HAP-1 (cell line): ENCODE results near the gene PCAT6.
"Not testable (repeated sequence)": the region's sequence is repeated elsewhere in the genome, so short reads cannot be mapped to it uniquely, and the experiment has no call there.

Experiments used
- DNase-seq, 2 experiments: peaks; one replicate each; pipeline ENCODE4 v3.0.0-alpha.2; 2016 to 2020; ENCODE audit warnings: low spot score in 2 of 2
- H3K27me3 ChIP-seq: fragments of 250-450 bp; sonication (Bioruptor Pico); 2 replicates; pipeline ENCODE4 v1.5.1; 2020; ENCODE audit warnings: low read depth, mild to moderate bottlenecking, moderate library complexity
- H3K36me3 ChIP-seq: fragments of 250-450 bp; sonication (Bioruptor Pico); replicated peaks from 2 replicates; pipeline ENCODE4 v1.5.1; 2020; ENCODE audit warnings: mild to moderate bottlenecking
- H3K4me1 ChIP-seq: fragments of 250-450 bp; sonication (Bioruptor Pico); 2 replicates; pipeline ENCODE4 v1.5.1; 2020; ENCODE audit warnings: mild to moderate bottlenecking
- H3K4me3 ChIP-seq: fragments of 250-450 bp; sonication (Bioruptor Pico); 2 replicates; pipeline ENCODE4 v1.5.1; 2020; ENCODE audit warnings: mild to moderate bottlenecking, moderate library complexity
- H3K9me3 ChIP-seq: fragments of 250-450 bp; sonication (Bioruptor Pico); 2 replicates; pipeline ENCODE4 v1.5.1; 2020; ENCODE audit warnings: mild to moderate bottlenecking, moderate library complexity
- in situ Hi-C: fragments of 300-500 bp; cut with MboI; formaldehyde crosslinking; loops from 3 replicates; pipeline ENCODE4 v1.14.3; 2020; ENCODE audit warnings: low sequenced_read_pairs, inconsistent platforms, mixed read lengths

Gene PCAT6

GRCh38 chr1:202812176-202813026, 1.6 kb downstream of the PCAT6 start:
- Histone ChIP-seq H3K36me3 (no peaks in the 10 kb centered on the region), H3K4me3 (no peak overlapping the region), H3K4me1 (peaks cover 5% of the 10 kb centered on the region), H3K27me3 (no peaks in the 10 kb centered on the region), H3K9me3 (no peaks in the 10 kb centered on the region)
- DNase-seq = no peak
- in situ Hi-C loops = no loop called here

- Histone ChIP-seq H3K4me3 (no peak overlapping the region), H3K9me3 (no peaks in the 10 kb centered on the region), H3K36me3 (no peaks in the 10 kb centered on the region), H3K27me3 (no peaks in the 10 kb centered on the region), H3K4me1 (peaks cover 5% of the 10 kb centered on the region)
- no peak for DNase-seq
- in situ Hi-C loops = no loop called here
Observed at GRCh38 chr1:202815120-202815519, 4.4 kb downstream of the PCAT6 start.

GRCh38 chr1:202818819-202819218, 8.1 kb downstream of the PCAT6 start:
- H3K4me3 ChIP-seq = no peak overlapping the region
- no peak for DNase-seq
- H3K36me3 ChIP-seq = no peaks in the 10 kb centered on the region
- H3K9me3 ChIP-seq = no peaks in the 10 kb centered on the region
- no peaks in the 10 kb centered on the region for H3K4me1 ChIP-seq
- in situ Hi-C loops = no loop called here
- H3K27me3 ChIP-seq = no peaks in the 10 kb centered on the region

GRCh38 chr1:202821467-202821866, 10.7 kb downstream of the PCAT6 start:
- no peaks in the 10 kb centered on the region for H3K27me3 ChIP-seq
- DNase-seq = no peak
- H3K9me3 ChIP-seq = no peaks in the 10 kb centered on the region
- H3K4me1 ChIP-seq = no peaks in the 10 kb centered on the region
- in situ Hi-C loops = no loop called here
- H3K4me3 ChIP-seq = no peak overlapping the region
- H3K36me3 ChIP-seq = no peaks in the 10 kb centered on the region

GRCh38 chr1:202825748-202826147, 15.0 kb downstream of the PCAT6 start:
- no peaks in the 10 kb centered on the region for H3K9me3 ChIP-seq
- H3K4me3 ChIP-seq = no peak overlapping the region
- no peaks in the 10 kb centered on the region for H3K27me3 ChIP-seq
- H3K36me3 ChIP-seq = no peaks in the 10 kb centered on the region
- in situ Hi-C loops = no loop called here
- no peak for DNase-seq
- no peaks in the 10 kb centered on the region for H3K4me1 ChIP-seq

GRCh38 chr1:202829223-202829622, 18.5 kb downstream of the PCAT6 start:
- DNase-seq, in situ Hi-C loops, H3K4me3 ChIP-seq, H3K36me3 ChIP-seq, H3K27me3 ChIP-seq, H3K9me3 ChIP-seq, H3K4me1 ChIP-seq: not testable (repeated sequence)

GRCh38 chr1:202831906-202832305, 21.2 kb downstream of the PCAT6 start:
- H3K27me3 ChIP-seq = peaks cover 3% of the 10 kb centered on the region; the same call in 1 of the 2 replicates
- H3K4me1 ChIP-seq = no peaks in the 10 kb centered on the region
- no peaks in the 10 kb centered on the region for H3K9me3 ChIP-seq
- no peaks in the 10 kb centered on the region for H3K36me3 ChIP-seq
- H3K4me3 ChIP-seq = no peak overlapping the region
- no peak for DNase-seq
- in situ Hi-C loops = no loop called here

- no peak for DNase-seq
- in situ Hi-C loops = no loop called here
- H3K4me3 ChIP-seq = no peak overlapping the region
- H3K4me1 ChIP-seq = no peaks in the 10 kb centered on the region
- H3K36me3 ChIP-seq = no peaks in the 10 kb centered on the region
- no peaks in the 10 kb centered on the region for H3K9me3 ChIP-seq
- H3K27me3 ChIP-seq = peaks cover 3% of the 10 kb centered on the region; the same call in 1 of the 2 replicates
Observed at GRCh38 chr1:202834771-202835547, 24.2 kb downstream of the PCAT6 start.

- H3K4me1 ChIP-seq = no peaks in the 10 kb centered on the region
- H3K27me3 ChIP-seq = peaks cover 3% of the 10 kb centered on the region; the same call in 1 of the 2 replicates
- no peaks in the 10 kb centered on the region for H3K9me3 ChIP-seq
- H3K36me3 ChIP-seq = no peaks in the 10 kb centered on the region
- in situ Hi-C loops = no loop called here
- DNase-seq = no peak
- no peak overlapping the region for H3K4me3 ChIP-seq
Observed at GRCh38 chr1:202835548-202836072, 24.9 kb downstream of the PCAT6 start.

GRCh38 chr1:202836623-202837403, 26.1 kb downstream of the PCAT6 start:
- H3K27me3 ChIP-seq = peaks cover 3% of the 10 kb centered on the region; the same call in 1 of the 2 replicates
- H3K36me3 ChIP-seq = no peaks in the 10 kb centered on the region
- no peak for DNase-seq
- H3K4me1 ChIP-seq = no peaks in the 10 kb centered on the region
- in situ Hi-C loops = no loop called here
- H3K4me3 ChIP-seq = no peak overlapping the region
- no peaks in the 10 kb centered on the region for H3K9me3 ChIP-seq

- Histone ChIP-seq H3K9me3 (no peaks in the 10 kb centered on the region), H3K27me3 (peaks cover 3% of the 10 kb centered on the region; the same call in 1 of the 2 replicates), H3K4me1 (no peaks in the 10 kb centered on the region), H3K4me3 (no peak overlapping the region), H3K36me3 (no peaks in the 10 kb centered on the region)
- in situ Hi-C loops = no loop called here
- no peak for DNase-seq
Observed at GRCh38 chr1:202837746-202838262, 27.1 kb downstream of the PCAT6 start.

GRCh38 chr1:202843081-202843480, 32.3 kb downstream of the PCAT6 start:
- in situ Hi-C loops = no loop called here
- Histone ChIP-seq H3K4me3 (no peak overlapping the region), H3K4me1 (no peaks in the 10 kb centered on the region), H3K27me3 (no peaks in the 10 kb centered on the region), H3K9me3 (no peaks in the 10 kb centered on the region), H3K36me3 (no peaks in the 10 kb centered on the region)
- DNase-seq = no peak

GRCh38 chr1:202844259-202844658, 33.5 kb downstream of the PCAT6 start:
- in situ Hi-C loops = no loop called here
- no peaks in the 10 kb centered on the region for H3K36me3 ChIP-seq
- H3K4me3 ChIP-seq = no peak overlapping the region
- no peaks in the 10 kb centered on the region for H3K9me3 ChIP-seq
- H3K27me3 ChIP-seq = no peaks in the 10 kb centered on the region
- DNase-seq = no peak
- H3K4me1 ChIP-seq = no peaks in the 10 kb centered on the region
